ENCODE data around the gene GPR35.

DNA sequence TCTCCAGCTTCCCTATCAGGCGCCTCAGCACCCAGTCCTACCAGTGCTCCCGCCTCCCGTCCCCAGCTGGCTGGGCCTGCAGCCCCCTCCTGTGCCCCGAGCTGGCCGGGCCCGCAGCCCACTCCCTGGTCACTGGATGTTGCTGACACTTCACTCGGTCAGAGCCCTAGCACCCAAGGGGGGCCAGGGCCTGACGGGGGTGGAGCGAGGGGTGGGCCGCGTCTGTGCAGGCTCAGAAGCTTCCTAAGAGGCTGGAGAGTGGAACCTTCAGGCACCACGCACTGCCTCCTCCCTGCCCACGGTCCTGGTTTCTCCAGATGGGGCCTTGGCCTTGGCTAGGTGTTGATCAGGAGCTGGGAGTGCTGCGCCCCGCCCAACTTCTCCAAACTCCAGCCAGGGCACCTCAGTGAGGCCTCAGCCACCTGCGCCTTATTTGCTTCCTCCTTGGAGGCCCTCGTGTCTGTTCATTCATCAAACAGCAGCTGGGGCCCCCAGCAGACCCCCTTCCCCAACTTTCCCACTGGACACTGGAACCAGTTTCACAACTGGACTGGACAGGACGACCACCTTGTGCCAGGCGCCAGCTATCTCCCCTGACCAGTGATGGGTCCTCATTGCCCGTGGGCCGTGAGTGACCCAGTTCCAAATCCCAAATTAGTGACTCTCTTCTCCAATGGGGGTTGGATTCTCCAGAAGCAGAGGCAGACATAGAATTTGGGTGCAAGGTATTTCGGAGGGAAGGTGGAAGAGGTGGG lies 22.0 kb upstream of the GPR35 start:
- no peak for TF ChIP-seq POLR2AphosphoS5 (IDR thresholded peaks at IDR 0.05; ENCODE audit: low read depth)
- TF ChIP-seq, protein P1, sequence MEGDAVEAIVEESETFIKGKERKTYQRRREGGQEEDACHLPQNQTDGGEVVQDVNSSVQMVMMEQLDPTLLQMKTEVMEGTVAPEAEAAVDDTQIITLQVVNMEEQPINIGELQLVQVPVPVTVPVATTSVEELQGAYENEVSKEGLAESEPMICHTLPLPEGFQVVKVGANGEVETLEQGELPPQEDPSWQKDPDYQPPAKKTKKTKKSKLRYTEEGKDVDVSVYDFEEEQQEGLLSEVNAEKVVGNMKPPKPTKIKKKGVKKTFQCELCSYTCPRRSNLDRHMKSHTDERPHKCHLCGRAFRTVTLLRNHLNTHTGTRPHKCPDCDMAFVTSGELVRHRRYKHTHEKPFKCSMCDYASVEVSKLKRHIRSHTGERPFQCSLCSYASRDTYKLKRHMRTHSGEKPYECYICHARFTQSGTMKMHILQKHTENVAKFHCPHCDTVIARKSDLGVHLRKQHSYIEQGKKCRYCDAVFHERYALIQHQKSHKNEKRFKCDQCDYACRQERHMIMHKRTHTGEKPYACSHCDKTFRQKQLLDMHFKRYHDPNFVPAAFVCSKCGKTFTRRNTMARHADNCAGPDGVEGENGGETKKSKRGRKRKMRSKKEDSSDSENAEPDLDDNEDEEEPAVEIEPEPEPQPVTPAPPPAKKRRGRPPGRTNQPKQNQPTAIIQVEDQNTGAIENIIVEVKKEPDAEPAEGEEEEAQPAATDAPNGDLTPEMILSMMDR (IDR thresholded peaks at IDR 0.05; ENCODE audit: insufficient read depth, low read length): no peak

Measured in HL-60 (cell line).